NCI-H2029 (cell line): ENCODE measurements around the gene SRRM5.
"Not testable (repeated sequence)": the region's sequence is repeated elsewhere in the genome, so short reads cannot be mapped to it uniquely, and the experiment has no call there.

Experiments
- DNase-seq: peaks from one replicate; lab custom pipeline; 2025; lab: John Stamatoyannopoulos, UW

SRRM5 gene

DNA sequence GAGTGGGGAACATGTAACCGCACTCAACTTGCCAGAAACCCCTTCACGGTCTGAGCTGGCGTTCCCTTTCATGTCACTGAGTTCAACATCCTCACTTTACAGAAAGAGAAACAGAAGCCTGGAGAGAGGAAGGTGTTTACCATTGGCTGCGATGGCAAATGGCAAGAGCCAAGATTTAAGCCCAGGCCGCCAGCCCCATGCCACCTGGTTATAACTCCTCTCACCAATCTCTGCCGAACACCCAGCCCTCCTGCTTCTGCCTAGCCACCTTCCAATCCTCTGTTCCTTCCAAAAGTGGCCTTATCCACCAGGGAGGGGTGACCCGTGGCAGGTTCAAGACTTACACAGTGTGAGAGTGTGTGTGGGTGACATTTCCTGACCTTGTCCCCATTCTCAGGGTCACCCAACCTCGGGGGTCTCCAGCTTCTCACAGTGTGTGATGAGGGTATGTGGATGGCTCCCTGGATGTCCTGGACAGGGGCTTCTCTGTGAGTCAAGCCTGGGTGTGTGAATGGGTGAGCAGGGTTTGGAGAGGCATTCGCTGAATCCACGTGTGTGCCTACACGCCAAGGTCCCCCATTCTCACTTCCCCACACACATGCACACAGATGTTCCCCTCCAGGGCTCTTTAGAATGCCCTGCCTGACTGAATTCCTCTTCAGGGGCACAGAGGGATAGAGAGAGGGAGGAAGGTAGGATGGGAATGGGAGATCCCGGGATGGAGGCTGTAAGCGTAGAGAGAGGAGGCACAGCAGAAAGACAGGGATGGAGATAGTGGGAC is 26.5 kb downstream of the SRRM5 start:
- DNase-seq: no peak

DNA sequence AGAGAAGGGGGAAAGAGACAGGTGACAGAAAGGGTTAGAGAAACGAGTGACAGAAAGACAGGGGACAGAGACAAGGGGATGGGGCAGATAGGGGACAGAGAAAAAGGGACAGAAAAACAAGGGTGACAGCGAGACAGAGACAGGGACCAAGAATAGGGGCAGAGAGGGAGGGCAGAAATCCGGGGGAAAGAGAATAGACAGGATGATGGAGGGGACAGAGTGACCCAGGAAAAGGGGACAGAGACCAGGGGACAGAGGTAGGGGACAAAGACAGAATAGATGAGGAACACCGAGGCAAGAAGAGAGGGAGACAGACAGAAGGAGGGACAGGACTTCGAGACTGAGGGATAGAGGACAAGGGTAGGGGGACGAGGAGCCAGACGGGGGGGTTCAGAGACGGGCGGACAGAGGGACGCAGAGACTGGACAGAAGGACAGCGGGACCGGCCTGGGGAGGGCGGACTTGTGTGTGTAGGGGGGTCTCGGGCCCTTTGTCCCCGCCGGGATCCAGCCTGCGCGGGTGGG is 27.2 kb downstream of the SRRM5 start:
- DNase-seq: no peak

DNA sequence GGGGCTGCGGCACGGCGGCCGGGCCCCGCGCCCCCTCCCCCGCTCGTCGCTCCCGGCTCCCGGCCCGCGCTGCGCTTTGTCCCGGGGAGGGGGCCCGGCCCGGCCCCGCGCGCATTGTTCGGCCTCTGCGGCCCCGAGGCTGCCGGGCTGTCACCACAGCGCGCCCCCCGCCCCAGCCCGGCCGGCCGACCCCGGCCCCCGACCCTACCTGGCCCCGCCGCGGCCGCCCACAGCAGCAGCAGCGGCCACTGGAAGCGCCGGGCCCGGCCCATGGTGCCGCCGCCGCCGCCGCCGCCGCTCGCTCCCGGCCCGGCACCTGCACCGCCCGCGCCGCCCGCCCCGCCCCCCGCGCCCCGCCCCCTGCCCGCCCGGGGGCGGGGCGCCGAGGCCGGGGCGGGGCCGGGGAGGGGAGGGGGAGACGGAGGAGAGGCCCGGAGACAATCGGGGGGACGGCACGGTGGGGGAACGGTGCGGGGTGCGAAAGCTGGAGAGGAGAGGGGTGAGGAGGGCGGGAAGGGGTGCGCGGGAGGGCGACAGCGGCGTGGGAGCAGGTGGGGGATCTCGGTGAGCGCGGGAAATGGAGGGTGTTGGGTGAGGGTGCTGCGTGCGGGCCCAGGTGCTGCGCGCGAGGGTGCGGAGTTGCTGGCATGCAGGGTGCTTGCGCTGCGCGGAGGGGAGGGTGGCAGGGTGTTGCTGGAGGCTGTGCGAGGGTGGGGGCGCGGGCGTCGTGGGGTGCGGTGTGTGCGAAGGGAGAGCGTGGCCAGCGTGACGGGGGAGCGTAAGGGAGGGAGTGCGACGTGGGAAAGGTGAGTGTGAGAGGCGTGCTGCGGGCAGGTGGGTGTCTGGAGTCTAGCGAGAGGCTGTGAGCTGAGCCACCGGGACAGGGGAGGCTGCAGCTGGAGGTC is 27.9 kb downstream of the SRRM5 start, which contains the start of gene CADM4:
TSS of gene CADM4 (minus strand) at position 332 of the 905 bp plus-strand sequence. CDS start at position 272, 60 bp downstream.
- DNase-seq: peak; percentile 12

DNA sequence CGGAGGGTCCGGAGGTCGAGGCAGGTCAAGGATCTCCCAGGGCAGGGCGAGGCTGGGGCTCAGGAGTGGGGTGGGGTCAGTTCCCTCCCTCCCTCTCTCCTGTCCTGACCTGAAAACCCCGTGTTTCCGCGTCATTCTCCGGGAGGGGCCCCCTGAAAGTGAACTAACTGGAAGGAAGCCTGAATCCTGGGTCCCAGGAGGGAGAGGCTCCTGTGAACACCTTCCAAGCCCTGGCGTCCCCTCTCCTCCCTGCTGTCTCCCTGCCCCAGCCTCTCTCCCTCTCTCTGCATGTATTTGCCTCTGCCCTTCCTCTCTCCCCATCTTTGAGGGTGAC is 28.5 kb downstream of the SRRM5 start:
- DNase-seq: no peak

DNA sequence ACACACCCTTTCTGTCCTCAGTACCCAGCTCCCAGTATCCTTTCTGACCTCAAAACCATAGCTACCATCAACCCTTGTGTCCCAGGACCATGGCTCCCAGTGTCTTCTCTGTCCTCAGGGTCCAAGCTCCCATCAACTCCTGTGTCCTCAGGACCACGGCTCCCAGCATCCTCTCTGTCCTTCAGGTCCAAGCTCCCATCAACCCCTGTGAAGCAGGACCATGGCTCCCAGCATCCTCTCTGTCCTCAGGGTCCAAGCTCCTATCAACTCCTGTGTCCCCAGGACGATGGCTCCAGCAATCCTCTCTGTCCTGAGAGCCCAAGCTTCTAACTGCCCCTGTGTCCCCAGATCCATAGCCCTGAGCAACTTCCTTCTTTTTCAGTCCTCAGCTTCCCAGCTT is 29.4 kb downstream of the SRRM5 start:
- no peak for DNase-seq

DNA sequence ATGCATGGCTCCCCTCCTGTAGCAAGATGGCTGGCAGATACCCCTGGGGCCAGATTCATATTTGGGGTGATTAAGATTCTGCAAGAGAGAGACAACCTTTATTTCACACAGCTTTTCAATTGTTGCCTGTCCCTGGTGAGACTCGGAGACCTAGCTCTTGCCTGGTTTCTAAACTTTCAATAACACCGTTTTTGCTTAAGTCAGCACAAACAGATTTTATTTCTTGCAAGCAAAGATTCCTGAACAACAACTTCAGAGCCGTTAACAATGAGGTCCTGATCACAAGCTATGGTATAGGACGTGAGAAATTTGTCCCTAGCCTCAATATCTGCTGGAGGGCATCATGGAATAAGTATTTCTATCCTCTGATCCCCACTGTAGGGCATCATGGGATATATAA is 30.6 kb downstream of the SRRM5 start:
- no peak for DNase-seq

DNA sequence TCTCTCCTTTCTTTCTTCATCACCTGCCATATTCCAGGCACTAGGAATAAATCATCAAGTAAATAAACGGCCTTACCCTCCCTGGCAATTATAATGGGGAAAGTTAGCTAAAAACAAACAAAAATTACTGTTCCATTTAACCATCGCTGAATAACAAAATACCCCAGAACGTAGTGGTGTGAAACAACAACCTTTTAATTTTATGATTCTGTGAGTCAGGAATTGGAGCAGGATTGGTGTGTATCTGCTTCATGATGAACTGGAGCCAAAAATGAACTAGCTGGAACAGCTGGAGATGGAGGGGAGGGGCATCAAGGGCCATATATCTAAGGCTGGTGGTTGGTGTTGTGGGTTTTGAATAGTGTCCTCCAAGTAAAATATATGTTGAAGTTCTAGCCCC is 31.4 kb downstream of the SRRM5 start:
- peak; percentile 20 for DNase-seq

DNA sequence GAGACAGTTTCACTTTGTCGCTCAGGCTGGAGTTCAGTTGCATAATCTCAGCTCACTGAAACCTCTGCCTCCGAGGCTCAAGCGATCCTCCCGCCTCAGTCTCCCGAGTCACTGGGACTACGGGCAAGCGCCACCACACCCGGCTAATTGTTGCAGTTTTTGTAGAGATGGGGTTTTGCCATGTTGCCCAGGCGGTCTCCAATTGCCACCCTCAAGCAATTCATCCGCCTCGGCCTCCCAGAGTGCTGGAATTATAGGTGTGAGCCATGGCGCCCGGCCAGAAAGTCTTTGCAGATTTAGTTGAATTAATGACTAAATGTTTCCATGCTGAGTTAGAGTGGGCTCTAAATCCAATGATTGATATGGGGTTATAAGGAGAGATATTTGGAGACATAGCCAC is 32.3 kb downstream of the SRRM5 start:
- DNase-seq: no peak

DNA sequence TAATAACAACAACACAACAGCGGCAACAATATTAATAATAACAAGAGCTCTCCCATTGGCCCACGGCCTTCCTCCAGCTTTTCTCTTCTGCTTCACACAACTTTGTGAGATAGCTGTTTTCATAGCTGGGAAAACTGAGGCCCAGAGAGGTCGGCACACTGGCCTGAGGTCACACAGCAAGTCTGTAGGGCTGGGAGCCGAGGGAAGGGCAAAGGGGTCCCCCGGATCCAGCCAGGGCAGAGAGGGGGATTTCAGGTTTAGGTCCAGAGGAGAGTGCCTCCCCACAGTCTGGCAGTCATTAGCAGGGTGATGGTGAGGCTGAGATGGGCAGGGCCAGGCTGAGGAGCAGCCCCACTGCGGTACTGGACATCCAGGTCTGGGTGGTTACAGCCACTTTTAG is 36.7 kb downstream of the SRRM5 start:
- DNase-seq: no peak

DNA sequence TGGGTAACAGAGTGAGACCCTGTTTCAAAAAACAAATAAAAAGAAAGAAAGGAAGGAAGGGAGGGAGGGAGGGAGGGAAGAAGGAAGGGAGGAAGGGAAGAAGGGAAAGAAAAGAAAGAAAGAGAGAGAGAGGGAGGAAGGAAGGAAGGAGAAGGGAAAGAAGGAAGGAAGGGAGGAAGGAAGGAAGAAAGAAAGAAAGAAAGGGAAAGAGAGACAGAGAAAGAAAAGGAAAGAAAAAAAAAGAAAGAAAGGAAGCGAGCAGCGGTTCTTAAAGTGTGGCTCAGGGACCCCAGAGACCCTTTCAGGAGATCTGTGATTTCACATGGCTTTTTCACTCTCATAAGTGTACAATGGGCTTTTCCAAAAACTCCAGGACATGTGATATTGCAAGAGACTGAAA is 37.6 kb downstream of the SRRM5 start:
- no peak for DNase-seq

DNA sequence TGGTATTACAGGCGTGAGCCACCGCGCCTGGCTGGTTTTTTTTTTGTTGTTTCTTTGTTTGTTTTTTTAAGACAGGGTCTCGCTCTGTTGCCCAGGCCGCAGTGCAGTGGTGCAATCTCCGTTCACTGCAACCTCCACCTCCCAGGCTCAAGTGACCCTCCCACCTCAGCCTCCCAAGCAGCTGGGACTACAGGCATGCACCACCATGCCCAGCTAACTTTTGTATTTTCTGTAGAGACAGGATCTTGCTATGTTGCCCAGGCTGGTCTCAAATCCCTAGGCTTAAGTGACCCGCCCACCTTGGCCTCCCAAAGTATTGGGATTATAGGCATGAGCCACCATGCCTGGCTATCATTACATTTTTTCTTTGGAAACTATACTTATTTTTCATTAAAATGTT is 38.4 kb downstream of the SRRM5 start:
- not testable (repeated sequence) for DNase-seq

DNA sequence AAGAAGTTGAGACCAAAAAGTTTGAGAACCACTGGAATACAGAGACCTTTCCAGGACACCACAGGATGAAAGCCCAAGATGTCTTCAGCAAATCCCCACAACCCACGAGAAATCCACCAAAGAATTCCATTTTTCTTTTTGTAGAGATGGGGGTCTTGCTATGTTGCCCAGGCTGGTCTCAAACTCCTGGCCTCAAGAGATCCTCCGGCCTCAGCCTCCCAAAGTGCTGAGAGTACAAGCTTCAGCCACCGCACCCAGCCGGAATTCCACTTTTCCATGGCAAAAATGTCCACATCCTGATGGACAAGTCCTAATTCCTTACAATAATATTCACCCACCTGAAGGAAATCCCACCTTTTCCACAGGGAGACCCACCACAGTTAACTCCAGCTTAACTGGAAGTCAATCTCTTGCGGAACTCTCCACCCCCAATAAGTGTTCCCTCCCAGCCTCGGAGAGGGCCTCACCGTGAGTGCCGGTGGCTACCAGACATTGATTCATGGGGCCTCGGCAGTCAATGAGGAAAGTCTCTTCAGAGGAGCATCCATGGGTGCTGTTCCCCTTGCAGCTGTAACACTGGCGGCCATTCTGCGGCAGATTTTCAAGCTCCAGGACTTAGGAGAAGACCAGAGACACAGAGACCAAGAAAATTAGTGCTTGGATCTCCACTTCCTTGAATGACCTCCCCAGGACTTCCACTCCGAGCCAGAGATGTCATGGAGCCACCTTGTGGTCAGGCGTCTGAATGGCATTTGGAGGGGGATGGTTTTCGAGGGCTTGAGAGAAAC is 40.1 kb downstream of the SRRM5 start:
- DNase-seq: peak; percentile 48

DNA sequence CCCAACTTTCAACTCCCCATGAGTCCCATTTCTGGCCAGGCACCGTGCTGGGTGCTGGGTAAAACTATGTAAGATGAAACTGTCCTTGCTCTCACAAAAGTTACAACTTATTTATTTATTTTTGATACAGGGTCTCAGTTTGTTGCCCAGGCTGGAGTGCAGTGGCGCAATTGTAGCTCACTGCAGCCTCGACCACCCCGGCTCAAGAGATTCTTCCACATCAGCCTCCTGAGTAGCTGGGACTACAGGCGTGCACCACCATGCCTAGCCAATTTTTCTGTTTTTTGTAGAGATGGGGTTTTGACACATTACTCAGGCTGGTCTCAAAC is 40.6 kb downstream of the SRRM5 start:
- DNase-seq: no peak

DNA sequence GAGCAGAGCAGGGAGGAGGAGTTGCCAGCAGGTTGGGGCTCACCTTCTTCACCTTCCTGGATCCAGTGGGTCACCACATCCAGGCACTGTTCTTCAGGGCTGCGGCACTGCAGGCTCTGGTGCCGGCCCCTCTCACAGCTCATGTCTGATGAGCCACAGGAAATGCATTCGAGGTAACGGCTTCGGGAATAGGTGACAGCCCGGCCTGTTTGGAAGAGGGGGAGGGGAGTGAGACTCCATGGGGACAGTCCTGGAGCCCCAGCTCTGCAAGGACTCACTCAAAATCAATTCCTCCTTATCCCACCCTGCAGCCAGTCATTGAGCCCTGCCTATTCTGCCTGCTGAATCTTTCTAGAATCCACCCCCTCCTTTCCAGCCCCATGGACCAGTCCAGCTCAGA is 44.5 kb downstream of the SRRM5 start:
- DNase-seq: no peak

DNA sequence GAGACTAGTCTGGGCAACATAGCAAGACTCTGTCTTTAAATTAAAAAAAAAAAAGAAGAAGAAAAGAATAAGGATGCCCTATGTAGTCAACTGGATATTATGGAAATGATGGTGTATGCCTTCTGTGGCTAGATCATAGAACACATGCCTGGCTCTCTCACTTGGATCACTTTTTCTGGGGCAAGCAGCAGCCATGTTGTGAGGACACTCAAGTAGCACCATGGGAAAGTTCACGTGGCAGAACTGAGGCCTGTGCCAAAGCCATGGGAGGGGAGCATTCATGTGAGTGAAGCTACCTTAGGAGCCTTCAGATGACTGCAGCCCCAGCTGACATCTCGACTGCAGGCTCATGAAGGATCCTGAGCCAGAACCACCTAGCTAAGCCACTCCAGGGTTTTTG is 46.1 kb downstream of the SRRM5 start:
- DNase-seq: no peak

DNA sequence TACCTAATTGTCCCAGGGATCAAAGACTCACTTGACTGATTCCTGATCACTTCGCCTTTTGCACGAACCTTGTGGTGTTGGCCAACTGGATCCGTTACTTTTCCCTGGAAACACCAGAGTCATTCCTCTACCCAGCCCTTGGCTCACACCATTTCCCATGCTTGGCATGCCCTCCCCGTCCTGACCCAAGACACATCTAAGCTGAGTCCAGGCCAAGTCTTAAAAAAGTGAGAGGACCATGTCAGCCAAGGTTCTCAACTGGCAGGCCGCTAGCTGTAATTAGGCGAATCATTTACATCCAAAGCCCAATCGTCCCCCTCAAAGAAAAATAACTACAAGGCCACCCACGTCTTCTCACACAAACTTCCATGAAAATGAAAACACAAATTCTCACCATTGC is 46.6 kb downstream of the SRRM5 start:
- no peak for DNase-seq

DNA sequence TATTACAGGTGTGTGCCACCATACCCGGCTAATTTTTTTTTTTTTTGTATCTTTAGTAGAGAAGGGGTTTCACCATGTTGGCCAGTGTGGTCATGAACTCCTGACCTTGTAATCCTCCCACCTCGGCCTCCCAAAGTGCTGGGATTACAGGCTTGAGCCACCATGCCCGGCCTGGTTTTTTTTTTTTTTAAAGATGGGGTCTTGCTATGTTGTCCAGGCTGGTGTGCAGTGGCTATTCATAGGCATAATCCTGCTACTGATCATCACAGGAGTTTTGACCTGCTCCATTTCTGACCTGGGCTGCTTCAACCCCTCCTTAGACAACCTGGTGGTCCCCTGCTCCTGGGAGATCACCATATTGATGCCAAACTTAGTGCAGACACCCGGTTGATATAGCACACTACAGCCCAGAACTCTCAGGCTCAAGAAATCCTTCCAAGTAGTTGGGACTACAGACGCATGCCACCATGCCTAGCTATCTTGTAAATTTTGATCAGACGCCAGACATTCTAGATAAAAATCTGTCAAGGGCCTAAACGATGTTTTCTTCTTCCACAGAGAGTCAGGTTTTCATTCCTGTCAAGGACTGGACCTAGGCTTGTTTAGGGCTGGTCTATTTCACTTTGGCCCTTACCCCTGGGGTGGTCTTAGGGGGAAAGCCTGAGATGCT is 48.5 kb downstream of the SRRM5 start:
- no peak for DNase-seq

DNA sequence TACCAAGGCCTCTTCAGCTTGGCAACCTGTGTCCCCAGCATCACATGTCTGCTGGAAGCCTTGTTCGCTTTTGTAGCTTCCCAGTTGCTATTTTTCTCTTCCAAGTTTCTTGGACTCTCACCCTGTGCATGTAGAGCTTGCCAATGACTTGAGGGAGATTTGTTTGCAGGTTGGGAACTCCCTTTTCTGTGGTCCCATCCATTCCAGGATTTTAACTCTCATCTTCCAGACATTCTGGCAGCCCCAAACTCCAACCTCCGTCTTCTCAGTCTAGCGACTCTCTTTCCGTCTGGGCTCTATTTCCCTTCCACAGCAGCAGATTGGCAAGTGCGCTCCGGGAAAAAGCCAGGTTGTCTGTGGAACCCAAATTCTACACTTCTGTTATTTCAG is 49.1 kb downstream of the SRRM5 start:
- no peak for DNase-seq

DNA sequence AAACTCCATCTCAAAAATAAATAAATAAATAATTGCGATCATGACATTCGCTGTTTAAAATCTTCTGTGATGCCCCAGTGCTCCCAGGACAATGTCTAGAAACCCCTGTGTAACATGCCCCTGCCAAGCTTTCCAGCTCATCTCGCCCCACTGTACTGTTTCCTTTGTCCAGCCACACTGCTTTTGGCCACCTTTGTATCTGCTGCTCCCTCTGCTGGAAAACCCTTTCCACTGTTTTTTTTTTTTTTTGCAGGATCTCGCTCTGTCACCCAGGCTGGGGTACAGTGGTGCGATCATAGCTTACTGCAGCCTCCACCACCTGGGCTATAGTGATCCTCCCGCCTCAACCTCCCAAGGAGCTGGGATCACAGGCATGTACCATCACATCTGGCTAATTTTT is 50.6 kb downstream of the SRRM5 start:
- DNase-seq: no peak

DNA sequence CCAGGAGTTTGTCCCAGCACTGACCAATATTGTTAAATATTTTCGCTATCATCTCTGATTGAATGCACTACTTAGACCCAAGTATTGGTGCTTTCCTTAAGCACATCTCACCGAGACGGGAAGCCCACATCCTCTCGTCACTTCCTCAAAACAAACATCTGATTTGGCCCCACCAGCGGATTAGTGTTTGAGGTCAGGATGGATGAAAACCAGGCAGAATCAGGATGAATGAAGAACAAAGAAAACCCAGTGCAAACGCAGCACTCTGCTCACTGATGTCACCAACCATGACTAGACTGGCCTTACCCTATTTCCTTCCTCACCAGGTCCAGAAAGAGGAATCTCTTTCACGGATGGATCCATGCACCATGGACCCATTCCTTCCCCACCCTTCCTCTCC is 52.1 kb downstream of the SRRM5 start:
- no peak for DNase-seq
